H9 (cell line): Measurements from ENCODE around the gene TMEM140. TPM values are rescaled to one million over a fixed set of nuclear protein-coding genes. Genes with fewer than 3 reads are reported as not detected.
A peak's percentile ranks its signal among the peaks of the same experiment; 100 is the strongest.

Source experiments
- DNase-seq: peaks from one replicate; pipeline ENCODE4 v3.0.0-alpha.2; 2017
- H2AFZ ChIP-seq: one replicate; pipeline ENCODE4 v1.6.1; 2013; ENCODE audit warnings: mild to moderate bottlenecking, low read length, control low read depth, moderate library complexity
- H2AK5ac ChIP-seq: 2 replicates; pipeline ENCODE4 v1.6.1; 2013; ENCODE audit warnings: low read length, control low read depth, mixed read lengths; ENCODE audit not compliant: insufficient read length
- H2BK120ac ChIP-seq: one replicate; pipeline ENCODE4 v1.6.1; 2013; ENCODE audit warnings: low read depth, mild to moderate bottlenecking, low read length, control low read depth, inconsistent platforms; ENCODE audit not compliant: poor library complexity, severe bottlenecking
- H2BK12ac ChIP-seq: 2 replicates; pipeline ENCODE4 v1.6.1; 2013; ENCODE audit warnings: low read length, control low read depth, mixed read lengths, low read depth; ENCODE audit not compliant: insufficient read length
- H2BK15ac ChIP-seq: 2 replicates; pipeline ENCODE4 v1.6.1; 2013; ENCODE audit warnings: low read depth, low read length, control low read depth
- H2BK20ac ChIP-seq: one replicate; pipeline ENCODE4 v1.6.1; 2013; ENCODE audit warnings: low read depth, mild to moderate bottlenecking, low read length, control low read depth, inconsistent platforms; ENCODE audit not compliant: poor library complexity, severe bottlenecking
- H2BK5ac ChIP-seq: 2 replicates; pipeline ENCODE4 v1.6.1; 2013; ENCODE audit warnings: low read length, control low read depth, mixed read lengths; ENCODE audit not compliant: insufficient read length
- H3K14ac ChIP-seq: 2 replicates; pipeline ENCODE4 v1.6.1; 2013; ENCODE audit warnings: low read length, control low read depth; ENCODE audit not compliant: insufficient read depth
- H3K18ac ChIP-seq: 2 replicates; pipeline ENCODE4 v1.6.1; 2013; ENCODE audit warnings: low read depth, mild to moderate bottlenecking, mixed read lengths, low read length, control low read depth; ENCODE audit not compliant: insufficient read length
- H3K23ac ChIP-seq: 2 replicates; pipeline ENCODE4 v1.6.1; 2013; ENCODE audit warnings: low read length, control low read depth, mixed read lengths, low read depth; ENCODE audit not compliant: insufficient read length
- H3K23me2 ChIP-seq: 2 replicates; pipeline ENCODE4 v1.6.1; 2013; ENCODE audit warnings: low read depth, mild to moderate bottlenecking, mixed read lengths, low read length, control low read depth; ENCODE audit not compliant: insufficient read length, poor library complexity, severe bottlenecking
- H3K27ac ChIP-seq: 2 replicates; pipeline ENCODE4 v1.5.1; 2013; ENCODE audit warnings: low read length, control low read depth, mixed read lengths, low read depth; ENCODE audit not compliant: insufficient read length
- H3K27me3 ChIP-seq: 2 replicates; pipeline ENCODE4 v1.6.1; 2013; ENCODE audit warnings: low read length, control low read depth, inconsistent platforms; ENCODE audit not compliant: insufficient read depth
- H3K4ac ChIP-seq: 2 replicates; pipeline ENCODE4 v1.6.1; 2013; ENCODE audit warnings: low read depth, mild to moderate bottlenecking, control low read depth, inconsistent platforms, low read length, moderate library complexity
- H3K4me1 ChIP-seq: 2 replicates; pipeline ENCODE4 v1.6.1; 2013; ENCODE audit warnings: low read length, control low read depth, inconsistent platforms; ENCODE audit not compliant: insufficient read depth
- H3K4me2 ChIP-seq: 2 replicates; pipeline ENCODE4 v1.6.1; 2013; ENCODE audit warnings: low read length, control low read depth, mixed read lengths; ENCODE audit not compliant: insufficient read length, insufficient read depth
- H3K56ac ChIP-seq: 2 replicates; pipeline ENCODE4 v1.6.1; 2013; ENCODE audit warnings: low read depth, mild to moderate bottlenecking, mixed read lengths, low read length, control low read depth; ENCODE audit not compliant: insufficient read length
- H3K79me1 ChIP-seq: 2 replicates; pipeline ENCODE4 v1.6.1; 2013; ENCODE audit warnings: low read depth, mild to moderate bottlenecking, moderate library complexity, low read length, control low read depth, inconsistent platforms; ENCODE audit not compliant: insufficient read depth, poor library complexity, severe bottlenecking
- H3K79me2 ChIP-seq: 2 replicates; pipeline ENCODE4 v1.6.1; 2013; ENCODE audit warnings: low read length, control low read depth, inconsistent platforms; ENCODE audit not compliant: insufficient read depth
- H3K9ac ChIP-seq: 2 replicates; pipeline ENCODE4 v1.6.1; 2013; ENCODE audit warnings: low read length, control low read depth, mixed read lengths; ENCODE audit not compliant: insufficient read length; ENCODE audit errors: extremely low read depth
- H3K9me3 ChIP-seq: one replicate; pipeline ENCODE4 v1.6.1; 2013; ENCODE audit warnings: low read depth, low read length, inconsistent platforms; ENCODE audit not compliant: control insufficient read depth
- H3T11ph ChIP-seq: one replicate; pipeline ENCODE4 v1.6.1; 2013; ENCODE audit warnings: mild to moderate bottlenecking, low read length, control low read depth, inconsistent platforms
- H4K20me1 ChIP-seq: one replicate; pipeline ENCODE4 v1.6.1; 2013; ENCODE audit not compliant: control insufficient read depth, insufficient read length, insufficient read depth
- H4K5ac ChIP-seq: 2 replicates; pipeline ENCODE4 v1.6.1; 2013; ENCODE audit warnings: low read depth, mild to moderate bottlenecking, mixed read lengths, low read length, control low read depth; ENCODE audit not compliant: insufficient read length
- H4K8ac ChIP-seq: replicated peaks from 2 replicates; pipeline ENCODE4 v1.6.1; 2013; ENCODE audit warnings: low read length, control low read depth, mixed read lengths, low read depth; ENCODE audit not compliant: insufficient read length
- H4K91ac ChIP-seq: 2 replicates; pipeline ENCODE4 v1.6.1; 2013; ENCODE audit warnings: low read depth, mild to moderate bottlenecking, moderate library complexity, mixed read lengths, low read length, control low read depth; ENCODE audit not compliant: insufficient read length
- H3K27ac Mint-ChIP-seq, 3 experiments: 2 replicates in 2 of 3; 3 replicates in 1 of 3; pipeline ENCODE4 v1.8.0; 2020 to 2021; ENCODE audit warnings: mixed read lengths in 3 of 3, mild to moderate bottlenecking in 1 of 3, moderate library complexity in 1 of 3
- H3K27me3 Mint-ChIP-seq: 2 replicates; pipeline ENCODE4 v1.8.0; 2021; ENCODE audit warnings: low read depth, mild to moderate bottlenecking, moderate library complexity, mixed read lengths
- H3K36me3 Mint-ChIP-seq, 3 experiments: 2 replicates in 2 of 3; 3 replicates in 1 of 3; pipeline ENCODE4 v1.8.0; 2020 to 2021; ENCODE audit warnings: low read depth in 3 of 3, mixed read lengths in 3 of 3; ENCODE audit not compliant: insufficient read depth in 1 of 3
- H3K4me1 Mint-ChIP-seq, 2 experiments: 2 replicates each; pipeline ENCODE4 v1.8.0; 2020; ENCODE audit warnings: mixed read lengths in 2 of 2
- H3K4me3 Mint-ChIP-seq, 2 experiments: 2 replicates in 1 of 2; 3 replicates in 1 of 2; pipeline ENCODE4 v1.8.0; 2020 to 2021; ENCODE audit warnings: mild to moderate bottlenecking in 2 of 2, mixed read lengths in 2 of 2, moderate library complexity in 1 of 2
- H3K9me3 Mint-ChIP-seq, 2 experiments: 2 replicates in 1 of 2; 3 replicates in 1 of 2; pipeline ENCODE4 v1.8.0; 2020; ENCODE audit warnings: mild to moderate bottlenecking in 2 of 2, mixed read lengths in 2 of 2, moderate library complexity in 1 of 2
- CTCF ChIP-seq: fragments of 200-600 bp; sonication (generic); conservative IDR thresholded peaks from 3 replicates; pipeline ENCODE4 v1.8.0; 2021; ENCODE audit warnings: antibody characterized with exemption, mild to moderate bottlenecking
- WGBS: extraction: QIAGEN DNeasy Blood & Tissue Kit; methylation state at CpG from one replicate; pipeline ENCODE4 v1.1.7; 2013; ENCODE audit warnings: missing lambda C conversion rate, low lambda C conversion rate, mixed read lengths; ENCODE audit not compliant: insufficient read length; ENCODE audit errors: extremely low coverage; 5-methylcytosine and 5-hydroxymethylcytosine counted together
- total RNA-seq: library from RNA; stranded (reverse); gene quantifications from 2 replicates; pipeline ENCODE4 v1.2.1, GENCODE V29; 2021

The TMEM140 gene
- total RNA-seq, 1 experiment from 2014 or later = not detected

GRCh38 chr7:135195156-135195555, 47.3 kb downstream of the TMEM140 start:
- no peak overlapping the region for H3K4me3 Mint-ChIP-seq

More at GRCh38 chr7:135195156-135195555, 47.3 kb downstream of the TMEM140 start:
- WGBS = no CpG with 5 or more reads among the region's 4 CpGs
- Histone ChIP-seq H3T11ph (no peak overlapping the region), H3K4me1 (no peaks in the 10 kb centered on the region), H3K27ac (no peak overlapping the region), H2BK120ac (no peak overlapping the region), H3K4ac (no peak overlapping the region), H3K9me3 (no peaks in the 10 kb centered on the region), H2AK5ac (no peak overlapping the region), H2AFZ (no peak overlapping the region), H3K4me2 (no peak overlapping the region), H3K27me3 (no peaks in the 10 kb centered on the region), H3K23ac (no peak overlapping the region), H3K14ac (no peak overlapping the region), H3K79me2 (no peaks in the 10 kb centered on the region), H3K79me1 (no peaks in the 10 kb centered on the region), H4K91ac (no peak overlapping the region), H3K18ac (no peak overlapping the region), H2BK15ac (no peak overlapping the region), H3K9ac (no peak overlapping the region), H3K56ac (no peak overlapping the region), H2BK20ac (no peak overlapping the region), H2BK12ac (no peak overlapping the region), H4K5ac (no peak overlapping the region), H3K23me2 (no peaks in the 10 kb centered on the region), H2BK5ac (no peak overlapping the region), H4K8ac (no peak overlapping the region), H4K20me1 (no peaks in the 10 kb centered on the region)
- Mint-ChIP-seq H3K27me3 (no peaks in the 10 kb centered on the region), H3K4me1 (peaks cover 0 to 5% of the 10 kb centered on the region in 2 experiments; a peak in 3 of 4 replicates), H3K9me3 (no peaks in the 10 kb centered on the region), H3K27ac (peak overlapping the region in 1 of 3 experiments; percentile 27; a peak in 1 of 7 replicates), H3K36me3 (peaks cover 6 to 49% (median 23%) of the 10 kb centered on the region in 3 experiments)
- TF ChIP-seq CTCF = no peak
- no peak for DNase-seq
